Esophagus muscularis mucosa (tissue), 4 donors: ENCODE results near the gene CLIP4.

Source experiments
- CTCF ChIP-seq, 3 experiments: fragments of 200-600 bp in 2 of 3; fragments of 450-650 bp in 1 of 3; sonication (generic) in 2 of 3; IDR thresholded peaks; one replicate each; pipeline ENCODE4 v1.5.1; 2017 to 2019; ENCODE audit warnings: antibody characterized with exemption in 3 of 3, mild to moderate bottlenecking in 2 of 3, moderate library complexity in 1 of 3
- EP300 ChIP-seq: sonication (generic); formaldehyde crosslinking; IDR thresholded peaks from one replicate; pipeline ENCODE4 v1.6.1; 2017; ENCODE audit warnings: antibody characterized with exemption
- POLR2A ChIP-seq: fragments of 450-650 bp; IDR thresholded peaks from one replicate; pipeline ENCODE4 v1.6.1; 2017; ENCODE audit warnings: antibody characterized with exemption, moderate library complexity, mild to moderate bottlenecking, low read depth
- POLR2AphosphoS5 ChIP-seq, 2 donors: sonication (generic); formaldehyde crosslinking; IDR thresholded peaks; one replicate each; pipeline ENCODE4 v1.6.1; 2017; ENCODE audit warnings: antibody characterized with exemption in 2 of 2

DNA sequence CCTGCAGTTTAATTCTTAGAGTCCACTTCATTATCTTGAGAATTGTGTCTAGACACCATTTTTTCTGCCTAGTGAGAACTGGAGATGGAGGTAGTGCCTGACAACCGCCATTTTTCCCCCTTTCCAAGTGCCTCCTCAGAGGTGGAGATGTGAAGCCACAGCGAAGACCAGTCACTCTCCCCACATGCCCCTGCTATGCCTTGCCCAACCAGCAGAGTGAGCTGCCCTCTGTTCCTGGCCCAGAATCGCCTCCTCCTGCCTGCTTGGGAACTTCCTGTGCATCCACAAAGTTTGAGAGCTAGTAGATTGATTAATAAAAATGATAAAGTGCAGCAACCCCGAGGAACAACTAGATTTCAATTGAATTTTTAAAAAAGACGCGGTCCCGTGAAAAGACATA is 123.3 kb downstream of the CLIP4 start:
- no peak for TF ChIP-seq POLR2AphosphoS5 (IDR thresholded peaks at IDR 0.05)
- TF ChIP-seq POLR2A, result no peak
- peak in 1 of 3 experiments; percentile 35 for TF ChIP-seq CTCF (IDR thresholded peaks at IDR 0.05)
- TF ChIP-seq EP300, result no peak
